DND-41 (cell line): Measurements from ENCODE around the gene PSENEN.
"Not testable (repeated sequence)": the region's sequence is repeated elsewhere in the genome, so short reads cannot be mapped to it uniquely, and the experiment has no call there.

ENCODE experiments used
- ATAC-seq: fragments of 200-7000 bp; cut with Tn5 transposase; 3 replicates; pipeline ENCODE4 v1.9.1; 2021; ENCODE audit warnings: low read depth; ENCODE audit not compliant: insufficient read depth
- DNase-seq: peaks from one replicate; pipeline ENCODE4 v3.0.0-alpha.2; 2020
- H2AFZ ChIP-seq: 2 replicates; pipeline ENCODE4 v1.6.0; 2012; ENCODE audit warnings: low read depth, low read length
- H3K27ac ChIP-seq: 2 replicates; pipeline ENCODE4 v1.5.1; 2012; ENCODE audit warnings: low read length, inconsistent platforms
- H3K27me3 ChIP-seq: fragments of 200-600 bp; sonication (generic); 2 replicates; pipeline ENCODE4 v1.6.0; 2012; ENCODE audit warnings: low read length, mild to moderate bottlenecking, inconsistent platforms; ENCODE audit not compliant: insufficient read depth, poor library complexity
- H3K36me3 ChIP-seq: 2 replicates; pipeline ENCODE4 v1.5.1; 2012; ENCODE audit warnings: low read length, inconsistent platforms; ENCODE audit not compliant: insufficient read depth
- H3K4me1 ChIP-seq: 2 replicates; pipeline ENCODE4 v1.5.1; 2012; ENCODE audit warnings: mild to moderate bottlenecking, low read length; ENCODE audit not compliant: insufficient read depth
- H3K4me2 ChIP-seq: 2 replicates; pipeline ENCODE4 v1.6.0; 2012; ENCODE audit warnings: mild to moderate bottlenecking, moderate library complexity, low read length, inconsistent platforms; ENCODE audit not compliant: insufficient read depth
- H3K4me3 ChIP-seq, 2 experiments: fragments of 200-600 bp in 1 of 2; shearing (Covaris generic) in 1 of 2; 2 replicates each; pipeline ENCODE4 v1.5.1; 2012 to 2016; ENCODE audit warnings: inconsistent platforms in 2 of 2, low read length in 2 of 2, mild to moderate bottlenecking in 2 of 2, low read depth in 1 of 2, moderate library complexity in 1 of 2
- H3K79me2 ChIP-seq: 2 replicates; pipeline ENCODE4 v1.6.0; 2012; ENCODE audit warnings: low read length, inconsistent platforms; ENCODE audit not compliant: insufficient read depth
- H3K9ac ChIP-seq: 2 replicates; pipeline ENCODE4 v1.6.0; 2012; ENCODE audit warnings: low read depth, mild to moderate bottlenecking, inconsistent platforms, low read length, moderate library complexity
- H3K9me3 ChIP-seq: 2 replicates; pipeline ENCODE4 v1.5.1; 2012; ENCODE audit warnings: low read length, moderate library complexity, mild to moderate bottlenecking, inconsistent platforms; ENCODE audit not compliant: insufficient read depth, severe bottlenecking
- H4K20me1 ChIP-seq: 2 replicates; pipeline ENCODE4 v1.6.0; 2012; ENCODE audit warnings: low read length; ENCODE audit not compliant: insufficient read depth
- EZH2 ChIP-seq: IDR thresholded peaks from 3 replicates; pipeline ENCODE4 v1.6.1; 2012; ENCODE audit warnings: borderline replicate concordance, low read depth, mild to moderate bottlenecking, moderate library complexity, low read length, inconsistent platforms; ENCODE audit not compliant: severe bottlenecking
- TF ChIP-seq, protein P1 (sequence below): IDR thresholded peaks from 2 replicates; pipeline ENCODE4 v1.5.1; 2012; ENCODE audit warnings: borderline replicate concordance, low read length, moderate library complexity, mild to moderate bottlenecking; ENCODE audit not compliant: poor library complexity, severe bottlenecking; ENCODE audit errors: extremely low read depth

PSENEN gene

DNA sequence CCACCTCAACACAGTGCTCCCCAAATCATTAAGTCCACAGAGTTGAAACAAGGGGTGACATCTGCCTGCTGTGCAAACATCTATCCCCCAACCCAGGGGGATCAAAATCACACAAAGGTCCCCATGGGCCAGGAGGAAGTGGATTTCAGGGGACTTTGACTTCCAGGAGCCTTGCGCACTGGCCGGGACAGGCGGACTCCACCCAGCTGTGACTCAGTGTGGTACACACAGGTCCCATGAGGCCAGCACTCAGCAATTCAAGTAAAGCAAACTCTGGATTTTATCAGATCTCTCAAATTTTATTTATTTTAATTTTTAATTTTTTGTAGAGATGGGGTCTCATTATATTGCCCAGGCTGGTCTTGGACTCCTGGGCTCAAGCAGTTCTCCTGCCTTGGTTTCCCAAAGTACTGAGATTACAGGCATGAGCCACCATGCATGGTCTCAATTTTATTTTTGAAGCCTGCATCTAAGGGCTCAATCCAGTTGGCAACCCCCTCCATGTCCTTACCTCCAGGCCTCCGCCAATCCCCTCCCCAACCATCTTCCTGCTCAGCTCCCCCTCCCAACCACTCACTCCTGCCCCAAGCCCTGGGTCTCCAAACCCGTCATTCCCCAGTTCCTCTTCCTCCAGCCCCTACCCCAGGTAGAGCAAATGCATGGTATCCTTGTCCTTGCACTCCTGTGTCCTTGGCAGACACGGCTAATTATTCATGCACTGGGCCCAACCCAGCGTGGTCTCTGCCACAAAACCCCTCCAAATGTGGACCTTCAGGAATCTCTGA is 48.1 kb downstream of the PSENEN start:
- Histone ChIP-seq H2AFZ (no peak overlapping the region), H3K4me3 (no peak overlapping the region), H3K79me2 (no peaks in the 10 kb centered on the region), H3K9me3 (no peaks in the 10 kb centered on the region), H3K4me1 (no peaks in the 10 kb centered on the region), H3K27me3 (no peaks in the 10 kb centered on the region), H3K4me2 (no peak overlapping the region), H3K27ac (no peak overlapping the region), H4K20me1 (peaks cover 4% of the 10 kb centered on the region), H3K9ac (no peak overlapping the region), H3K36me3 (no peaks in the 10 kb centered on the region)
- ATAC-seq, result no peak
- DNase-seq, result no peak
- TF ChIP-seq, protein P1, sequence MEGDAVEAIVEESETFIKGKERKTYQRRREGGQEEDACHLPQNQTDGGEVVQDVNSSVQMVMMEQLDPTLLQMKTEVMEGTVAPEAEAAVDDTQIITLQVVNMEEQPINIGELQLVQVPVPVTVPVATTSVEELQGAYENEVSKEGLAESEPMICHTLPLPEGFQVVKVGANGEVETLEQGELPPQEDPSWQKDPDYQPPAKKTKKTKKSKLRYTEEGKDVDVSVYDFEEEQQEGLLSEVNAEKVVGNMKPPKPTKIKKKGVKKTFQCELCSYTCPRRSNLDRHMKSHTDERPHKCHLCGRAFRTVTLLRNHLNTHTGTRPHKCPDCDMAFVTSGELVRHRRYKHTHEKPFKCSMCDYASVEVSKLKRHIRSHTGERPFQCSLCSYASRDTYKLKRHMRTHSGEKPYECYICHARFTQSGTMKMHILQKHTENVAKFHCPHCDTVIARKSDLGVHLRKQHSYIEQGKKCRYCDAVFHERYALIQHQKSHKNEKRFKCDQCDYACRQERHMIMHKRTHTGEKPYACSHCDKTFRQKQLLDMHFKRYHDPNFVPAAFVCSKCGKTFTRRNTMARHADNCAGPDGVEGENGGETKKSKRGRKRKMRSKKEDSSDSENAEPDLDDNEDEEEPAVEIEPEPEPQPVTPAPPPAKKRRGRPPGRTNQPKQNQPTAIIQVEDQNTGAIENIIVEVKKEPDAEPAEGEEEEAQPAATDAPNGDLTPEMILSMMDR, result no peak
- no peak for TF ChIP-seq EZH2

DNA sequence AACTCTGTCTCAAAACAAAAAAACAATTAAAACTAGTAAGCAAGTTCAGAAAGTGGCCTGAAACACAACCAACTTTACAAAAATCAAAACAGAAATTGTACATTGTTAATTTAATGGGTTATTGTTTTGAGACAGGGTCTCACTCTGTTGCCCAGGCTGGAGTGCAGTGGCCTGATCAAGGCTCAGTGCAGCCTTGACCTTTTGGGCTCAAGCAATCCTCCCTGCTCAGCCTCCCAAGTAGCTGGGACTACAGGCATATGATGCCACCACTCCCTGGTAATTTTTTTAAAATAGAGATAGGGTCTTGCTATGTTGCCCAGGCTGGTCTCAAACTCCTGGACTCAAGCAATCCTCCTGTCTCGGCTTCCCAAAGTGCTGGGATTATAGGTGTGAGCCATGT is 50.1 kb downstream of the PSENEN start:
- H3K79me2 ChIP-seq, H3K27me3 ChIP-seq, H3K9me3 ChIP-seq, H2AFZ ChIP-seq, DNase-seq, H3K4me1 ChIP-seq, H3K36me3 ChIP-seq, H4K20me1 ChIP-seq, H3K4me3 ChIP-seq, H3K27ac ChIP-seq, H3K4me2 ChIP-seq, H3K9ac ChIP-seq, ATAC-seq: not testable (repeated sequence)
